Liver (tissue), 9 donors: ENCODE measurements around the gene KIR3DL2. TPM values are rescaled to one million over a fixed set of nuclear protein-coding genes. Genes with fewer than 3 reads are reported as not detected.
"Not testable (repeated sequence)": the region's sequence is repeated elsewhere in the genome, so short reads cannot be mapped to it uniquely, and the experiment has no call there.

ENCODE experiments used
- DNase-seq: peaks from one replicate; pipeline ENCODE4 v3.0.0-alpha.2; 2017; ENCODE audit warnings: low spot score
- H3K27ac ChIP-seq, 2 donors: one replicate each; pipeline ENCODE4 v1.7.0; 2013; ENCODE audit warnings: inconsistent platforms in 2 of 2, low read length in 2 of 2, control low read depth in 1 of 2, low read depth in 1 of 2, mild to moderate bottlenecking in 1 of 2
- H3K27me3 ChIP-seq, 4 donors: one replicate each; pipeline versions ENCODE4 v1.6.1 to v1.7.0; 2013; ENCODE audit warnings: low read length in 3 of 4, inconsistent platforms in 1 of 4, mild to moderate bottlenecking in 1 of 4, moderate library complexity in 1 of 4; ENCODE audit not compliant: control insufficient read depth in 4 of 4, insufficient read depth in 4 of 4
- H3K36me3 ChIP-seq, 4 donors: one replicate each; pipeline versions ENCODE4 v1.6.1 to v1.7.0; 2013; ENCODE audit warnings: low read length in 3 of 4, mild to moderate bottlenecking in 3 of 4, low read depth in 1 of 4, moderate library complexity in 1 of 4; ENCODE audit not compliant: control insufficient read depth in 4 of 4, insufficient read depth in 3 of 4
- H3K4me1 ChIP-seq, 4 donors: one replicate each; pipeline versions ENCODE4 v1.6.1 to v1.7.0; 2013; ENCODE audit warnings: low read length in 3 of 4, mild to moderate bottlenecking in 3 of 4, moderate library complexity in 1 of 4; ENCODE audit not compliant: control insufficient read depth in 4 of 4, insufficient read depth in 4 of 4
- H3K4me3 ChIP-seq, 3 donors: one replicate each; pipeline versions ENCODE4 v1.6.1 to v1.7.0; 2013; ENCODE audit warnings: low read length in 3 of 3, control low read depth in 1 of 3, low read depth in 1 of 3, mild to moderate bottlenecking in 1 of 3
- H3K9ac ChIP-seq, 2 donors: one replicate each; pipeline ENCODE4 v1.7.0; 2013; ENCODE audit warnings: low read length in 2 of 2, mild to moderate bottlenecking in 2 of 2, moderate library complexity in 2 of 2, control low read depth in 1 of 2, low read depth in 1 of 2
- H3K9me3 ChIP-seq, 4 donors: one replicate each; pipeline versions ENCODE4 v1.6.1 to v1.7.0; 2013; ENCODE audit warnings: low read length in 3 of 4; ENCODE audit not compliant: control insufficient read depth in 4 of 4
- ATF3 ChIP-seq: IDR thresholded peaks from 2 replicates; pipeline ENCODE4 v1.6.1; 2016; ENCODE audit warnings: antibody characterized with exemption
- FOXA1 ChIP-seq: IDR thresholded peaks from 2 replicates; pipeline ENCODE4 v1.6.1; 2016; ENCODE audit warnings: antibody characterized with exemption
- FOXA2 ChIP-seq: IDR thresholded peaks from 2 replicates; pipeline ENCODE4 v1.6.1; 2016; ENCODE audit warnings: antibody characterized with exemption
- HNF4A ChIP-seq, 2 donors: conservative IDR thresholded peaks; 2 replicates each; pipeline ENCODE4 v1.6.1; 2016; ENCODE audit warnings: antibody characterized with exemption in 2 of 2, mild to moderate bottlenecking in 2 of 2
- HNF4G ChIP-seq: IDR thresholded peaks from 2 replicates; pipeline ENCODE4 v1.6.1; 2016; ENCODE audit warnings: antibody characterized with exemption
- MAX ChIP-seq: IDR thresholded peaks from 2 replicates; pipeline ENCODE4 v1.6.1; 2016; ENCODE audit warnings: antibody characterized with exemption
- RAD21 ChIP-seq, 2 donors: IDR thresholded peaks; 2 replicates each; pipeline ENCODE4 v1.6.1; 2016; ENCODE audit warnings: antibody characterized with exemption in 2 of 2, mild to moderate bottlenecking in 2 of 2
- REST ChIP-seq: IDR thresholded peaks from 2 replicates; pipeline ENCODE4 v1.6.1; 2016; ENCODE audit warnings: antibody characterized with exemption, mild to moderate bottlenecking
- RXRA ChIP-seq, 2 donors: IDR thresholded peaks; 2 replicates each; pipeline ENCODE4 v1.6.1; 2017 to 2018; ENCODE audit warnings: antibody characterized with exemption in 2 of 2, mild to moderate bottlenecking in 1 of 2
- SP1 ChIP-seq: IDR thresholded peaks from 2 replicates; pipeline ENCODE4 v1.6.1; 2018; ENCODE audit warnings: antibody characterized with exemption, mild to moderate bottlenecking
- TAF1 ChIP-seq: conservative IDR thresholded peaks from 2 replicates; pipeline ENCODE4 v1.6.1; 2016; ENCODE audit warnings: antibody characterized with exemption, mild to moderate bottlenecking
- YY1 ChIP-seq: IDR thresholded peaks from 2 replicates; pipeline ENCODE4 v1.6.1; 2016; ENCODE audit warnings: antibody characterized with exemption, mild to moderate bottlenecking
- WGBS: extraction: QIAGEN DNeasy Blood & Tissue Kit; methylation state at CpG from one replicate; pipeline ENCODE4 v1.1.7; 2013; 5-methylcytosine and 5-hydroxymethylcytosine counted together
- polyA plus RNA-seq, 2 donors: library from polyadenylated mRNA; stranded (reverse) in 1 of 2; unstranded in 1 of 2; fragments of 200-250 nt in 1 of 2; fragments of >200 nt in 1 of 2; fragmentation: Nextera tagmentation in 1 of 2; extraction: Ambion mirVana in 1 of 2; gene quantifications; one replicate each; pipeline versions ENCODE4 v1.2.1 to v1.2.3, GENCODE V29; 2013 to 2015
- total RNA-seq, 2 donors: library from RNA; depleted of rRNA; stranded (reverse); fragments of >200 nt; gene quantifications; one replicate each; pipeline ENCODE4 v1.2.3, GENCODE V29; 2014
- TF ChIP-seq, protein P1 (sequence below): fragments of 150-350 bp; IDR thresholded peaks from 2 replicates; pipeline ENCODE4 v1.5.1; 2017; ENCODE audit warnings: improper control_type of control experiment, low read depth, low read length; ENCODE audit not compliant: missing input control
- donor health status: healthy.
- donor health status: healthy.
- donor health status: healthy.
- donor health status: healthy.
- donor health status: healthy.

KIR3DL2 gene
- total RNA-seq: under 1 TPM in 1 of 2 donors, not detected in 1; 0.08 TPM
- polyA plus RNA-seq: not detected

DNA sequence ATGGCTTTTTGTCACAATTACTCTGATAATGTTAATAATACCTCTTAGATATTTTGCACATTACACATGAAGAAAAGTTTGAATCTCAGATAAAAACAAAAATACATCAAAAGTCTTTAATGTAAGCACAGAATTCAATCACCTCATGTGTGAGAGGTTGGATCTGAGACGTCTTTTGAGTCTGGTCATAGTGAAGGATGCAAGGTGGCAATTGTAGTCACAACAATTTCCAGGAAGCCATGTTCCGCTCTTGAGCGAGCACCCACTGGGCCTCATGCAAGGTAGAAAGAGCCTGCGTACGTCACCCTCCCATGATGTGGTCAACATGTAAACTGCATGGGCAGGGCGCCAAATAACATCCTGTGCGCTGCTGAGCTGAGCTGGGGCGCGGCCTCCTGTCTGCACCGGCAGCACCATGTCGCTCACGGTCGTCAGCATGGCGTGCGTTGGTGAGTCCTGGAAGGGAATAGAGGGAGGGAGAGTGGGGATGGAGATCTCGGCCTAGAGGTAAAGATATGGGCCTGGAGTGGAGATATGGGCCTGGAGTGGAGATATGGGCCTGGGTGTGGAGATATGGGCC is at the start of gene KIR3DL2:
TSS of gene KIR3DL2 (plus strand) at position 383 of the 580 bp plus-strand sequence. CDS start at position 416, 33 bp downstream.
- not testable (repeated sequence) for H3K4me3 ChIP-seq, H3K27ac ChIP-seq, H3K36me3 ChIP-seq, H3K27me3 ChIP-seq, H3K4me1 ChIP-seq, DNase-seq, H3K9me3 ChIP-seq, H3K9ac ChIP-seq
- 82% methylated on average over 16 of the region's 16 CpGs for WGBS

DNA sequence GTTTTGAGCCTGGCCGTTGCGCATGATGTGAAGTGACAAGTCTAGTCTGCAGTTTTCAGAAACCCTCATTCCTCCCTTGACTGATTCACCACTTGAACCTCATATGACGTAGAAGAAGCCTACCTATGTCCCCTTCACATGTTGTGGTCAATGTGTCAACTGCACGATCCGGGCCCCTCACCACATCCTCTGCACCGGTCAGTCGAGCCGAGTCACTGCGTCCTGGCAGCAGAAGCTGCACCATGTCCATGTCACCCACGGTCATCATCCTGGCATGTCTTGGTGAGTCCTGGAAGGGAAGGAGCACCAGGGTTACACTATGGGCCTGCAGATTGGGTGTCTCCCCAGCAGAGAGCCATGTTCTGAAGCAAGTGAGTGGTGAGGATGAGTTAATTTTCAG is 46.8 kb upstream of the KIR3DL2 start, which contains the start of gene KIR2DL4:
TSS of gene KIR2DL4 (plus strand) at position 201 of the 400 bp plus-strand sequence. CDS start at position 243, 42 bp downstream.
- Histone ChIP-seq H3K27me3 (no peaks in the 10 kb centered on the region), H3K9me3 (no peaks in the 10 kb centered on the region), H3K9ac (no peak within 1 kb of the TSS), H3K4me1 (no peaks in the 10 kb centered on the region), H3K4me3 (no peak within 1 kb of the TSS), H3K27ac (no peak within 1 kb of the TSS), H3K36me3 (no peaks in the 10 kb centered on the region)
- TF ChIP-seq ATF3 (no peak), MAX (no peak), FOXA1 (no peak), YY1 (no peak), REST (no peak), RXRA (IDR thresholded peaks at IDR 0.05) (no peak), FOXA2 (no peak)
- TF ChIP-seq, protein P1, sequence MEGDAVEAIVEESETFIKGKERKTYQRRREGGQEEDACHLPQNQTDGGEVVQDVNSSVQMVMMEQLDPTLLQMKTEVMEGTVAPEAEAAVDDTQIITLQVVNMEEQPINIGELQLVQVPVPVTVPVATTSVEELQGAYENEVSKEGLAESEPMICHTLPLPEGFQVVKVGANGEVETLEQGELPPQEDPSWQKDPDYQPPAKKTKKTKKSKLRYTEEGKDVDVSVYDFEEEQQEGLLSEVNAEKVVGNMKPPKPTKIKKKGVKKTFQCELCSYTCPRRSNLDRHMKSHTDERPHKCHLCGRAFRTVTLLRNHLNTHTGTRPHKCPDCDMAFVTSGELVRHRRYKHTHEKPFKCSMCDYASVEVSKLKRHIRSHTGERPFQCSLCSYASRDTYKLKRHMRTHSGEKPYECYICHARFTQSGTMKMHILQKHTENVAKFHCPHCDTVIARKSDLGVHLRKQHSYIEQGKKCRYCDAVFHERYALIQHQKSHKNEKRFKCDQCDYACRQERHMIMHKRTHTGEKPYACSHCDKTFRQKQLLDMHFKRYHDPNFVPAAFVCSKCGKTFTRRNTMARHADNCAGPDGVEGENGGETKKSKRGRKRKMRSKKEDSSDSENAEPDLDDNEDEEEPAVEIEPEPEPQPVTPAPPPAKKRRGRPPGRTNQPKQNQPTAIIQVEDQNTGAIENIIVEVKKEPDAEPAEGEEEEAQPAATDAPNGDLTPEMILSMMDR: no peak
- WGBS: 74% methylated on average over 10 of the region's 10 CpGs
- no peak for DNase-seq

DNA sequence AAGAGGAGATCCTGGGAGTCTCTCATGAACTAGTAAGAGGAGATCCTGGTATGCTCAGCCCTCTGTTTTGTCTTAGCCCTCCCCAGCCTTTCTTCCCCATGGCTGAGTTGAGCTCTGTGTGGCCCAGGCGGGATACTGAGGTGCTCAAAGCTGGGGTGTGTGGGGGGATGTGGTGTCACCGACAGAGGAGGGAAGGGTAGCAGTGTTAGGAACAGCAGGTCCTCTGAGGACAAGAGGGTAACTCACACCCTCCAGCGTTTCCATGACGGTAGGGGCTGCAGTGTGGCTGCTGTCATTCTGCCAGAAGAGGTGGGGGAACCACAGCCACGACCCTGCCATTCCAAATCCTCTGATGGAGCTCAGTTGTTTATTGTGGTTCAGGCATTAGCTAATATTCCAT is 46.1 kb upstream of the KIR3DL2 start:
- Histone ChIP-seq H3K9ac (no peak overlapping the region), H3K9me3 (no peaks in the 10 kb centered on the region), H3K27me3 (no peaks in the 10 kb centered on the region), H3K36me3 (no peaks in the 10 kb centered on the region), H3K4me1 (no peaks in the 10 kb centered on the region), H3K4me3 (no peak overlapping the region), H3K27ac (no peak overlapping the region)
- no peak for DNase-seq
- WGBS: 51% methylated on average over 5 of the region's 5 CpGs
- TF ChIP-seq FOXA2 (no peak), HNF4G (no peak), RAD21 (IDR thresholded peaks at IDR 0.05) (no peak), TAF1 (no peak), ATF3 (no peak), REST (no peak), SP1 (no peak), RXRA (IDR thresholded peaks at IDR 0.05) (no peak), FOXA1 (no peak), YY1 (no peak), MAX (no peak), HNF4A (conservative IDR thresholded peaks at IDR 0.05) (no peak)
- TF ChIP-seq, protein P1: no peak
